C4-2B (cell line): ENCODE data around the gene SEZ6.

Source experiments
- CTCF ChIP-seq: fragments of 450-650 bp; conservative IDR thresholded peaks from 2 replicates; pipeline ENCODE4 v1.5.1; 2017; ENCODE audit warnings: mild to moderate bottlenecking
- ZFX ChIP-seq: fragments of 450-650 bp; IDR thresholded peaks from 2 replicates; pipeline ENCODE4 v1.6.1; 2017

- TF ChIP-seq CTCF (no peak), ZFX (no peak)
These were observed 79.0 kb downstream of the SEZ6 start for GRCh38 chr17:28926786-28927185.
